22Rv1 (cell line): ENCODE data around the gene NFKB1.

Source experiments
- CTCF ChIP-seq: fragments of 450-650 bp; IDR thresholded peaks from 2 replicates; pipeline ENCODE4 v1.5.1; 2017; ENCODE audit warnings: mild to moderate bottlenecking
- ZFX ChIP-seq: fragments of 450-650 bp; IDR thresholded peaks from 2 replicates; pipeline ENCODE4 v1.6.1; 2017; ENCODE audit warnings: antibody characterized with exemption, borderline replicate concordance

DNA sequence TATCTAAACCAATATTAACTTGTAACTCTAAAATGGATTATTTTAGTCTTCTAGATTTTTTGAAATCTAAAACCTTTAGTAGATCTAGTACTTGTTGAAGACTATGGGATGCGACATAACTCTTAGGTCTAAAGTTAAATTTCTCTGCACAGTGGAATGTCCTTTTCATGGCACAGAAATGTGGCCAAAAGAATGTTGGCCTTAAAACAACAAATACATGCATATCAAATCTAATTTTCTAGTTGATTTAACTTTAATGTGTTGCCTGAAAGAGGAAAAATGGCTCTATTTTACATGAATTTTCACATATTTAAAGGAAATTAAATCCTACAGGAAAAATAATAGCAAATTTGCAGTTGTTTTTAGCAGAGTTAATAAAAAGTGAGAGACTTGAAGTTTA is 30.3 kb downstream of the NFKB1 start:
- TF ChIP-seq ZFX (no peak), CTCF (no peak)
